A673 (cell line): ENCODE data around the gene LYSMD4.

Experiments used
- EZH2 ChIP-seq: fragments of 200-600 bp; sonication (generic); IDR thresholded peaks from 2 replicates; pipeline ENCODE4 v1.6.1; 2017; ENCODE audit warnings: borderline replicate concordance, low read depth, mild to moderate bottlenecking, mixed read lengths, antibody characterized with exemption, low read length; ENCODE audit not compliant: poor library complexity, severe bottlenecking
- TF ChIP-seq, protein P1 (sequence below): fragments of 300-800, 200-600 bp; sonication (generic); conservative IDR thresholded peaks from 2 replicates; pipeline ENCODE4 v1.5.1; 2017; ENCODE audit warnings: low read depth, mild to moderate bottlenecking, antibody characterized with exemption, low read length, moderate library complexity, mixed read lengths

GRCh38 chr15:99721896-99722295 lies 11.3 kb downstream of the LYSMD4 start:
- TF ChIP-seq, protein P1, sequence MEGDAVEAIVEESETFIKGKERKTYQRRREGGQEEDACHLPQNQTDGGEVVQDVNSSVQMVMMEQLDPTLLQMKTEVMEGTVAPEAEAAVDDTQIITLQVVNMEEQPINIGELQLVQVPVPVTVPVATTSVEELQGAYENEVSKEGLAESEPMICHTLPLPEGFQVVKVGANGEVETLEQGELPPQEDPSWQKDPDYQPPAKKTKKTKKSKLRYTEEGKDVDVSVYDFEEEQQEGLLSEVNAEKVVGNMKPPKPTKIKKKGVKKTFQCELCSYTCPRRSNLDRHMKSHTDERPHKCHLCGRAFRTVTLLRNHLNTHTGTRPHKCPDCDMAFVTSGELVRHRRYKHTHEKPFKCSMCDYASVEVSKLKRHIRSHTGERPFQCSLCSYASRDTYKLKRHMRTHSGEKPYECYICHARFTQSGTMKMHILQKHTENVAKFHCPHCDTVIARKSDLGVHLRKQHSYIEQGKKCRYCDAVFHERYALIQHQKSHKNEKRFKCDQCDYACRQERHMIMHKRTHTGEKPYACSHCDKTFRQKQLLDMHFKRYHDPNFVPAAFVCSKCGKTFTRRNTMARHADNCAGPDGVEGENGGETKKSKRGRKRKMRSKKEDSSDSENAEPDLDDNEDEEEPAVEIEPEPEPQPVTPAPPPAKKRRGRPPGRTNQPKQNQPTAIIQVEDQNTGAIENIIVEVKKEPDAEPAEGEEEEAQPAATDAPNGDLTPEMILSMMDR = no peak
- no peak for TF ChIP-seq EZH2
